NCI-H524 treated with DMSO at 0.1 percent for 48 hours (cell line): ENCODE measurements around the gene NPRL2.

ENCODE experiments used
- DNase-seq: peaks from one replicate; lab custom pipeline; 2025; lab: John Stamatoyannopoulos, UW

The NPRL2 gene

DNA sequence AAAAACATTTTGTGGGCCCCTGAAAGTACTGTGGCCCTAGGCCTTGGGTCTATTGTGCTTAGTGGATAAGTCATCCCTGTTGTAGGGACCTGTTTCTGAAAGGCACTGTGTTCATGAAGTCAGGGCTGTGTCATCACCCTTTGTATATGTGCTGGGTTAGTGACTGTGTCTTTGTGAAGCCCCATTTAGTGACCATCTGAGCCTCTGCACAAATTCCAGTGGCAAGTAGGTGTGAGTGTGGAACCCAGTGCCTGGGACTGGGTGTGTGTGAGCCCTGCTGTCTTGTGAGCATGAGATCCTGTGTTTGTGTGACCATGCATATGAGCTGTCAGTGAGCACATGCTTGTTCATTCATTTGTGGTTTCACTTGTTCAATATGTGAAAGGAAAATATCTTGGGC lies 46.0 kb downstream of the NPRL2 start:
- no peak for DNase-seq

- DNase-seq, result no peak
Measured at GRCh38 chr3:50303013-50303815, 47.4 kb downstream of the NPRL2 start, which contains the start of gene HYAL1. Gene HYAL1, minus strand, starts transcription at chr3:50303574. Its CDS starts 618 bp downstream, at chr3:50302956.

DNA sequence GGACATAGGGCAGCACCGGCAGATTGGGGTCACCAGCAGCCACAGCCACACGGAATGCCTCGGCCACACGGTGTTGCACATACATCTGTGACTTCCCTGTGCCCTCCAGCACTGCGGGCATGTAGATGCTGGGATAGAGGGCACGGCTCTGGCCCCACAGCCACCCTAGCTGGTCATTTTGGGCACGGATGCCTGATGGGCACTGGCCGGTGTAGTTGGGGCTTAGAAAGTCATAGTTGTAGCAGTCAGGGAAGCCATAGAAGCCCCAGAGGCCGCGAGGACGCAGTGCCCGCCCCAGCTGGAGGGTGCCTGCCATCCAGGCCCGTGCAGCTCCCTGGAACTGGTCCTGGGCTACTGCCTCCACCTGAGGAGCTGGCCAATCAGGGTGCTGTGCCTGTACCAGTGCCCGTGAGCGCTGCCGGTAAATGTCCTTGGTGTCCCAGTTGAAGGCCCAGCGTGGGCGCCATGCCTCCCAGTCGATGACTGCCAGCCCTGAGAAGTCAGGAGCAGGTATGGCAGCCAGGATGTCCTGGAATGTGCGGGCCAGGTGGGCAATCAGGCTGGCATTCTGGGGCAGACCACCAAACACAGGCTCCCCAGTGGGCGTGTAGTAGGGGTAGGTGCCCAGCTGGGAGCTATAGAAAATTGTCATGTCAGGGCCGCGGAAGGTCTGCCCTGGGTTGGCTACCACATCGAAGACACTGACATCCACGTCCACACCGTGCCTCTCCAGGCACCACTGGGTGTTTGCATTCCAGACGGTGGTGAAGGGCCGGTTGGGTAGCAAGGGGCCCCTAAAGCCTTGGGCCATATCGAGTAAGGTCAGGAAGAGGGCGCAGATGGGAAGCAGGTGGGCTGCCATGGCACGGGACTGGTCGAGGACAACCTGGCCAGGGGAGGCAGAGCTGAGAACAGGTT lies 48.2 kb downstream of the NPRL2 start:
- no peak for DNase-seq

DNA sequence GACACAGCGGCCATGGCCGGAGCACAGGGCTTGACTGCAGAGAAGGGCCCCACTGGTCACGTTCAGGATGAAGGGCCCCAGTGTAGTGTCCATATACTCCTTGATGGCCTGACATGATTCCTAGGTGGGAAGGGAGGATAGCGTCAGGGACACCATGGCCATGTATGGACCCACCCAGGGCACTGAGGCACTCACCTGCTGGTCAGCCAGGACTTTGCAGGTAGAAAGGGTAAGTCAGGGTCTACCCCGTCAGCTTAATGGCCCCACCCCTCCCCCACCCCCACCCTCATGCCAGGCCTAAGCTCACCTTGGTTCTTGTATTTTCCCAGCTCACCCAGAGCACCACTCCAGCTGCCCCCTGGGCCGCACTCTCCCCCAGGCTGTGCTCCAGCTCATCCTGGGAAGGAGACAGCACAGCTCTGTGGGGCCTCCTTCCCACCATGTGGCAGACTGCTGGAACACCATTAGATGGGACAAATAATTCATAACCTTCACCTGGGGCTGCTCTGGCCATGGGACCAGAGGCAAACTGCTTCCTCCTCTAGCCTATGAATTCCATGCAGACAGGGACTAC lies 49.8 kb downstream of the NPRL2 start:
- no peak for DNase-seq

GRCh38 chr3:50299929-50300680 lies 50.5 kb downstream of the NPRL2 start:
- no peak for DNase-seq

- DNase-seq, result no peak
Measured at GRCh38 chr3:50299638-50299928, 51.0 kb downstream of the NPRL2 start.

DNA sequence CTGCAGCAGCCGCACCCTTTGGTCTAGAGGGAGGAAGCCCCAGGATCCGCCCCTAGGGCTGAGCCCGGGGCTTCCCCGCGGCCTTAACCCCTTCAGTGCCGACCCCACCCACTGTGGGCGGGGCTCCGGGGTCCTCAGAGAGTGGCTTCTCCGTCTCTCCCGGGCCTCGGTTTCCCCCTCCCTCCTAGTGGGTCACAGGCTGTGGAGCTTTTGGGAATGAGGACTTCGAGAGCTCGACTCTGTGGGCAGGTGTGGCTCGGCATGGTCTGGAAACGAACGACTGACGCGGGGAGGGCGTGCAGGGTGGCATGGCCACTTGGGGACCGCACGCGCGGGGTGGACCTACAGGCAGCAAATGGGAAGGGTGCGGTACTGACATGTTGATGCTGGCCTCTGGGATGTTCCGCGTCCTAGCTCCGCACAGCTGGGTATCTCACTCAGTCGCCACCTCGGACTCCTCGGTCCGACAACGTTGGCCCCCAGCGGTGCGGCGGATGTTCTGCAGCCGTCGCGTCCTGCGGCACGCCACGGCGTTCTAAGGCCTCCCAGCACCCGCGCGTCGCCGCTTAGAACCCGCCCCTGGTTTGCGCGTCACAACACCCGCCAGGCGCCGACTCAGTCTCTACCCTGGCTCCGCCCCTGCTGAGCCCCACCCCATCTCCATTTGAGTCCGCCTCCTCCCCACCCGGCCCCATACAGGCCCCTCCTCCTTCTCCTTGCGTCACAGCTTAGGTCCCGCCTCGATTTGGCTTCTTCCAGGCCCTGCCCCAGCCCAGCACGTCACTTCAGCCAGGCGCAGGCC lies 51.5 kb downstream of the NPRL2 start, which contains the start of the genes HYAL3 and NAA80:
Gene HYAL3 (minus strand): TSS at position 570 of the 802 bp plus-strand sequence. CDS start 3,803 bp downstream, outside the sequence.
Gene NAA80 (minus strand): TSS at position 570 of the 802 bp plus-strand sequence. CDS start 1,942 bp downstream, outside the sequence.
- DNase-seq, result no peak

GRCh38 chr3:50297896-50298725 lies 52.5 kb downstream of the NPRL2 start:
- no peak for DNase-seq

DNA sequence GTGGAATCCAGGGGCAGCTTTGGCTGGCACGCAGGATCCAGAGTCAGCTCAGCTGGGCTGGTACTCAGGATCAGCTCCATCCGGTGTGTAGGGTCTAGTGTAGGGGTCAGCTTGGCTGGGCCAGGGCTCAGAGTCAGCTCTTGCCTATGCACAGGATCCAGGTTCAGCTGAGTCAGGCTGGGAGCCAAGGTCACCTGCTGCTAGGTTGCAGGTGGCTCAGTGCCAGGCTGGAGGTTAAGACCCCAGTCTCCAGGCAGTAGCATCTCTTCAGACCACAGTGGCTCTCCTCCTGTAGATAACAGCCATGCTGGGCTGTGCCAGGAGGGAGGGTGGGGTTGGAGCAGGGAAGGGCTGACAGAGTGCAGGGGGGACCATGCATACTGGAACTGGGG lies 53.2 kb downstream of the NPRL2 start:
- DNase-seq, result no peak
